SU-DHL-6 (cell line): ENCODE measurements around the gene RNF40.
"Not testable (repeated sequence)": the region's sequence is repeated elsewhere in the genome, so short reads cannot be mapped to it uniquely, and the experiment has no call there.

Experiments used
- H2AFZ ChIP-seq: fragments of 200-600 bp; sonication (generic); 2 replicates; pipeline ENCODE4 v1.6.1; 2014; ENCODE audit warnings: low read depth, mild to moderate bottlenecking, moderate library complexity, mixed read lengths, antibody characterized with exemption, low read length; ENCODE audit not compliant: severe bottlenecking
- H3F3A ChIP-seq: fragments of 200-600 bp; shearing (Covaris generic); 2 replicates; pipeline ENCODE4 v1.6.0; 2016; ENCODE audit warnings: antibody characterized with exemption, mild to moderate bottlenecking; ENCODE audit not compliant: insufficient read depth
- H3K27ac ChIP-seq: fragments of 200-600 bp; sonication (generic); 2 replicates; pipeline ENCODE4 v1.5.1; 2016; ENCODE audit warnings: low read depth, mild to moderate bottlenecking, low read length, moderate library complexity, mixed read lengths
- H3K27me3 ChIP-seq: fragments of 200-600 bp; sonication (generic), shearing (Covaris generic); 2 replicates; pipeline ENCODE4 v1.6.0; 2014; ENCODE audit warnings: mild to moderate bottlenecking, low read length
- H3K36me3 ChIP-seq: fragments of 200-600 bp; sonication (generic); 2 replicates; pipeline ENCODE4 v1.6.1; 2014; ENCODE audit warnings: mild to moderate bottlenecking, low read length, mixed read lengths
- H3K4me2 ChIP-seq: fragments of 300-600, 200-600 bp; shearing (Covaris generic), sonication (generic); 2 replicates; pipeline ENCODE4 v1.6.0; 2014; ENCODE audit warnings: low read length, low read depth, mild to moderate bottlenecking; ENCODE audit not compliant: poor library complexity, severe bottlenecking
- H3K4me3 ChIP-seq: fragments of 200-600 bp; sonication (generic); 2 replicates; pipeline ENCODE4 v1.5.1; 2014; ENCODE audit warnings: antibody characterized with exemption, low read length, mild to moderate bottlenecking, mixed read lengths; ENCODE audit not compliant: insufficient read depth, poor library complexity, severe bottlenecking
- H3K79me2 ChIP-seq: fragments of 200-600 bp; sonication (generic); 2 replicates; pipeline ENCODE4 v1.6.1; 2014; ENCODE audit warnings: mild to moderate bottlenecking, low read length, moderate library complexity; ENCODE audit not compliant: insufficient read depth
- H3K9ac ChIP-seq: fragments of 200-600 bp; sonication (generic); 2 replicates; pipeline ENCODE4 v1.7.0; 2014; ENCODE audit warnings: mild to moderate bottlenecking, low read length
- H3K9me2 ChIP-seq: fragments of 200-600 bp; sonication (generic); replicated peaks from 2 replicates; pipeline ENCODE4 v1.6.1; 2014; ENCODE audit warnings: low read length; ENCODE audit not compliant: insufficient read depth
- H3K9me3 ChIP-seq: fragments of 200-600 bp; sonication (generic); 2 replicates; pipeline ENCODE4 v1.6.1; 2014; ENCODE audit warnings: low read length, mixed read lengths; ENCODE audit not compliant: insufficient read depth
- H4K20me1 ChIP-seq: fragments of 200-600 bp; sonication (generic); 2 replicates; pipeline ENCODE4 v1.6.1; 2014; ENCODE audit warnings: low read depth, mild to moderate bottlenecking, antibody characterized with exemption, low read length, moderate library complexity, mixed read lengths
- EZH2phosphoT487 ChIP-seq: fragments of 200-600 bp; sonication (generic), shearing (Covaris generic); conservative IDR thresholded peaks from 2 replicates; pipeline ENCODE4 v1.6.1; 2018; ENCODE audit warnings: mild to moderate bottlenecking, antibody characterized with exemption, low read length, moderate library complexity, mixed read lengths
- TF ChIP-seq, protein P1 (sequence below): fragments of 200-600 bp; sonication (generic); IDR thresholded peaks from one replicate; pipeline ENCODE4 v1.5.1; 2017; ENCODE audit warnings: antibody characterized with exemption, mild to moderate bottlenecking, low read length, moderate library complexity; ENCODE audit not compliant: insufficient read depth, poor library complexity, severe bottlenecking

Gene RNF40

DNA sequence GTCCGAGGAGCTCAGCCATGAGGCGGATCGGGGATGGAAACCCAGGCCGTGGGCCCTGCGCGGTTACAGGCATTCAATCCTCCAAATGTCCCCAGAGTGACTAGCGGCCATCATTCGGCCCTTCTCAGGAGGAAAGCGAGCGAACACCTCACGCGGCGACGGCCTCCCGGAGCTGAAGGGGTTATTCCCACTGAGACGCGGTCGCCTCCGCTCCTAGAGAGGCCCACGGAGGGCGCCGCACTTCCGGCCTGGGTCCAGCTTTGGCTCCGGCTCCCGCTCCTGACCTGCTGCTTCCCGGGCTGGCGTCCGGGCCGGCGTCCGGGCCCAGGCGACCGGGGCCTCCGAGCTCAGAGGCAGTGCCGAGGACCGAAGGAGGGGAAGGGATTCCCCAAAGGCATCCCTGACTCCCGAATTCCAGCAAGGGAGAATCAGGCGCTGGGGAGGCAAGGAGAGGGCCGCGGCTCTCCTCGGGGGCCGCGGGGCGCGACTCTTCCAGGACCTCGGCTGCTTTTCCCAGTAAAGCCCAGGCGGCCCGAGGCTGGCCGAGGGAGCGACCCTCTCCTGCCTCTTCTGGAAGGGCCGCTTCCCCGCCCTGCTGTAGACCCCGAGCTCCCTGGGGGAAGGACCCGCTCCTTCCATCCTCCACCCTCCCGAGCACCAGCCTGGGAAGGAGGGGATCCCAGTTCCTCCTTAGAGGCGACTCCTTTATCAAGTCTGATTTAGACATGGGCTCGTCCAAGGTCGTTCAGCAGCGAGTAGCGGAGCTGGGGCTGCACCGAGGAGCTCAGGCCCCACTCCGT lies 43.4 kb downstream of the RNF40 start:
- no peak overlapping the region for H3K4me2 ChIP-seq
- no peaks in the 10 kb centered on the region for H3K9me2 ChIP-seq
- no peaks in the 10 kb centered on the region for H3K36me3 ChIP-seq
- no peak overlapping the region for H3K27ac ChIP-seq
- H3K9me3 ChIP-seq, result no peaks in the 10 kb centered on the region
- no peaks in the 10 kb centered on the region for H3K79me2 ChIP-seq
- TF ChIP-seq, protein P1, sequence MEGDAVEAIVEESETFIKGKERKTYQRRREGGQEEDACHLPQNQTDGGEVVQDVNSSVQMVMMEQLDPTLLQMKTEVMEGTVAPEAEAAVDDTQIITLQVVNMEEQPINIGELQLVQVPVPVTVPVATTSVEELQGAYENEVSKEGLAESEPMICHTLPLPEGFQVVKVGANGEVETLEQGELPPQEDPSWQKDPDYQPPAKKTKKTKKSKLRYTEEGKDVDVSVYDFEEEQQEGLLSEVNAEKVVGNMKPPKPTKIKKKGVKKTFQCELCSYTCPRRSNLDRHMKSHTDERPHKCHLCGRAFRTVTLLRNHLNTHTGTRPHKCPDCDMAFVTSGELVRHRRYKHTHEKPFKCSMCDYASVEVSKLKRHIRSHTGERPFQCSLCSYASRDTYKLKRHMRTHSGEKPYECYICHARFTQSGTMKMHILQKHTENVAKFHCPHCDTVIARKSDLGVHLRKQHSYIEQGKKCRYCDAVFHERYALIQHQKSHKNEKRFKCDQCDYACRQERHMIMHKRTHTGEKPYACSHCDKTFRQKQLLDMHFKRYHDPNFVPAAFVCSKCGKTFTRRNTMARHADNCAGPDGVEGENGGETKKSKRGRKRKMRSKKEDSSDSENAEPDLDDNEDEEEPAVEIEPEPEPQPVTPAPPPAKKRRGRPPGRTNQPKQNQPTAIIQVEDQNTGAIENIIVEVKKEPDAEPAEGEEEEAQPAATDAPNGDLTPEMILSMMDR, result no peak
- TF ChIP-seq EZH2phosphoT487, result no peak
- H2AFZ ChIP-seq, result no peak overlapping the region
- H3F3A ChIP-seq, result no peaks in the 10 kb centered on the region
- H3K27me3 ChIP-seq, result no peaks in the 10 kb centered on the region
- H3K9ac ChIP-seq, result no peak overlapping the region
- H3K4me3 ChIP-seq, result no peak overlapping the region
- no peaks in the 10 kb centered on the region for H4K20me1 ChIP-seq

- no peak overlapping the region for H3K27ac ChIP-seq
- no peaks in the 10 kb centered on the region for H3K79me2 ChIP-seq
- H2AFZ ChIP-seq, result no peak overlapping the region
- H3K36me3 ChIP-seq, result no peaks in the 10 kb centered on the region
- H3K27me3 ChIP-seq, result no peaks in the 10 kb centered on the region
- H3K4me3 ChIP-seq, result no peak overlapping the region
- H3K9me3 ChIP-seq, result no peaks in the 10 kb centered on the region
- H3K9ac ChIP-seq, result no peak overlapping the region
- H3F3A ChIP-seq, result no peaks in the 10 kb centered on the region
- no peak overlapping the region for H3K4me2 ChIP-seq
- no peaks in the 10 kb centered on the region for H3K9me2 ChIP-seq
- H4K20me1 ChIP-seq, result no peaks in the 10 kb centered on the region
- no peak for TF ChIP-seq EZH2phosphoT487
- TF ChIP-seq, protein P1, result no peak
Observed at GRCh38 chr16:30808146-30808545, 46.0 kb downstream of the RNF40 start.

- not testable (repeated sequence) for H3K79me2 ChIP-seq, H2AFZ ChIP-seq, H3K36me3 ChIP-seq, H3K9me2 ChIP-seq, H3K4me3 ChIP-seq, H3F3A ChIP-seq, H3K9me3 ChIP-seq, H3K4me2 ChIP-seq, H3K27ac ChIP-seq, H3K27me3 ChIP-seq, H4K20me1 ChIP-seq, H3K9ac ChIP-seq
Observed at GRCh38 chr16:30808890-30809426, 46.8 kb downstream of the RNF40 start.

- not testable (repeated sequence) for H2AFZ ChIP-seq, H3K4me3 ChIP-seq, H3K9me2 ChIP-seq, H3K27me3 ChIP-seq, H3F3A ChIP-seq, H3K9me3 ChIP-seq, H4K20me1 ChIP-seq, H3K4me2 ChIP-seq, H3K79me2 ChIP-seq, H3K27ac ChIP-seq, H3K36me3 ChIP-seq, H3K9ac ChIP-seq
Observed at GRCh38 chr16:30809675-30810074, 47.6 kb downstream of the RNF40 start.
